Gastroesophageal sphincter (tissue), 4 donors: ENCODE data around the gene TGFBR3. TPM values are rescaled to one million over a fixed set of nuclear protein-coding genes. Genes with fewer than 3 reads are reported as not detected.
A peak's percentile ranks its signal among the peaks of the same experiment; 100 is the strongest.

Experiments
- ATAC-seq: fragments of 150-250 bp; one replicate; pipeline ENCODE4 v1.9.1; 2016; ENCODE audit warnings: mild to moderate bottlenecking, moderate library complexity
- H3K27ac ChIP-seq, 4 donors: fragments of 200-600 bp; sonication (generic) in 3 of 4; 1 replicate in 3 of 4; 2 replicates in 1 of 4; pipeline ENCODE4 v1.5.1; 2016 to 2019
- H3K27me3 ChIP-seq: fragments of 200-600 bp; sonication (generic); one replicate; pipeline ENCODE4 v1.5.1; 2019
- H3K36me3 ChIP-seq, 2 donors: fragments of 200-600 bp; sonication (generic); one replicate each; pipeline ENCODE4 v1.5.1; 2019; ENCODE audit warnings: control low read depth in 1 of 2
- H3K4me1 ChIP-seq, 3 donors: fragments of 200-600 bp; sonication (generic); 1 replicate in 2 of 3; 2 replicates in 1 of 3; pipeline ENCODE4 v1.5.1; 2016 to 2019; ENCODE audit warnings: control low read depth in 2 of 3
- H3K4me3 ChIP-seq, 2 donors: fragments of 200-600 bp; sonication (generic); one replicate each; pipeline ENCODE4 v1.5.1; 2019; ENCODE audit warnings: mild to moderate bottlenecking in 1 of 2, moderate library complexity in 1 of 2
- H3K9me3 ChIP-seq, 3 donors: fragments of 200-600 bp; sonication (generic); one replicate each; pipeline ENCODE4 v1.5.1; 2017 to 2019; ENCODE audit warnings: control low read depth in 2 of 3
- CTCF ChIP-seq, 4 experiments: fragments of 200-600 bp in 2 of 4; fragments of 450-650 bp in 2 of 4; sonication (generic) in 1 of 4; IDR thresholded peaks; one replicate each; pipeline ENCODE4 v1.5.1; 2017 to 2019; ENCODE audit warnings: antibody characterized with exemption in 4 of 4, mild to moderate bottlenecking in 2 of 4, moderate library complexity in 2 of 4
- EP300 ChIP-seq: sonication (generic); formaldehyde crosslinking; IDR thresholded peaks from one replicate; pipeline ENCODE4 v1.6.1; 2017; ENCODE audit warnings: antibody characterized with exemption, mild to moderate bottlenecking
- POLR2A ChIP-seq, 2 donors: fragments of 450-650 bp; IDR thresholded peaks; one replicate each; pipeline ENCODE4 v1.6.1; 2017; ENCODE audit warnings: antibody characterized with exemption in 2 of 2, mild to moderate bottlenecking in 2 of 2, moderate library complexity in 1 of 2
- POLR2AphosphoS5 ChIP-seq: sonication (generic); formaldehyde crosslinking; IDR thresholded peaks from one replicate; pipeline ENCODE4 v1.6.1; 2017; ENCODE audit warnings: antibody characterized with exemption
- WGBS, 2 donors: methylation state at CpG; one replicate each; pipeline ENCODE4 v1.1.5; 2018; ENCODE audit warnings: low coverage in 1 of 2; 5-methylcytosine and 5-hydroxymethylcytosine counted together
- total RNA-seq, 4 donors: library from RNA; depleted of rRNA; stranded (reverse); fragments of >200 nt; gene quantifications; one replicate each; pipeline ENCODE4 v1.1.0, GENCODE V29; 2016

Gene TGFBR3
- total RNA-seq, 4 donors from 2014 or later = 176 to 315 (median 248) TPM

GRCh38 chr1:91640877-91641526 lies 244.9 kb downstream of the TGFBR3 start:
- ATAC-seq = no peak
- WGBS, 2 donors = 83 to 90% methylated on average over 2 to 4 of the region's 4 CpGs

GRCh38 chr1:91637539-91637994 lies 248.4 kb downstream of the TGFBR3 start:
- Histone ChIP-seq H3K4me1 (no peaks in the 10 kb centered on the region), H3K27ac (peak overlapping the region in 1 of 4 donors; percentile 15), H3K36me3 (no peaks in the 10 kb centered on the region), H3K9me3 (no peaks in the 10 kb centered on the region), H3K4me3 (no peak overlapping the region), H3K27me3 (no peaks in the 10 kb centered on the region)
- TF ChIP-seq CTCF (IDR thresholded peaks at IDR 0.05) = no peak
- no peak for TF ChIP-seq POLR2AphosphoS5
- TF ChIP-seq POLR2A (IDR thresholded peaks at IDR 0.05) = no peak
- no peak for TF ChIP-seq EP300
- 78 to 93% methylated on average over 3 to 5 of the region's 8 CpGs for WGBS, 2 donors
- no peak for ATAC-seq

More at GRCh38 chr1:91640877-91641526, 244.9 kb downstream of the TGFBR3 start:
- TF ChIP-seq POLR2AphosphoS5 = no peak
- Histone ChIP-seq H3K9me3 (no peaks in the 10 kb centered on the region), H3K4me3 (no peak overlapping the region), H3K36me3 (no peaks in the 10 kb centered on the region), H3K27ac (no peak overlapping the region), H3K27me3 (no peaks in the 10 kb centered on the region), H3K4me1 (no peaks in the 10 kb centered on the region)

GRCh38 chr1:91635763-91636162 lies 250.2 kb downstream of the TGFBR3 start:
- TF ChIP-seq POLR2A (IDR thresholded peaks at IDR 0.05) (no peak), EP300 (no peak), POLR2AphosphoS5 (no peak), CTCF (IDR thresholded peaks at IDR 0.05) (no peak)
- H3K4me1 ChIP-seq = no peaks in the 10 kb centered on the region
- H3K4me3 ChIP-seq = no peak overlapping the region
- H3K27ac ChIP-seq = no peak overlapping the region
- no peaks in the 10 kb centered on the region for H3K27me3 ChIP-seq
- no peak for ATAC-seq
- no peaks in the 10 kb centered on the region for H3K36me3 ChIP-seq
- no peaks in the 10 kb centered on the region for H3K9me3 ChIP-seq
- WGBS, 2 donors = 100% methylated on average over 1 of the region's 4 CpGs; no CpG with 5 or more reads in 1 of the 2 donors

DNA sequence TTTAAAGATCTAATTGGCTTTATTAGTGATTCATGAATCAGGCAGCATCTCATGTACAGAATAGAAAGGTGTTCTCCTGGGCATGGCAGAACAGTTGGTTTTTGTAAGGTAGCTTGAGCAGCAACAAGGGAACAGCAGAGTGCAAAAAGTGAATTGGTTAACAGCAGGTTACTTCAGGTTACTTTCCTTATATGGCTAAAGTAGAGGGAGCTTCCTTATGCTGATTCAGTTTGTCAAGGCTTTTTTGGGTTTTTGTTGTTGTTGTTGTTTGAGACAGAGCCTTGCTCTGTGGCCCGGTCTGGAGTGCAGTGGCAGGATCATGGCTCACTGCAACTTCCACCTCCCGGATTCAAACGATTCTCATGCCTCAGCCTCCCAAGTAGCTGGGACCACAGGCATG lies 252.5 kb downstream of the TGFBR3 start:
- Histone ChIP-seq H3K27ac (no peak overlapping the region), H3K36me3 (no peaks in the 10 kb centered on the region), H3K4me3 (no peak overlapping the region), H3K4me1 (no peaks in the 10 kb centered on the region), H3K9me3 (no peaks in the 10 kb centered on the region), H3K27me3 (no peaks in the 10 kb centered on the region)
- no peak for TF ChIP-seq EP300
- TF ChIP-seq POLR2A (IDR thresholded peaks at IDR 0.05) = no peak
- no peak for TF ChIP-seq POLR2AphosphoS5
- no peak for TF ChIP-seq CTCF (IDR thresholded peaks at IDR 0.05)
- WGBS, 2 donors = 89% methylated on average over 3 of the region's 3 CpGs; no CpG with 5 or more reads in 1 of the 2 donors
- ATAC-seq = no peak

- TF ChIP-seq POLR2AphosphoS5 = no peak
- no peak for TF ChIP-seq CTCF (IDR thresholded peaks at IDR 0.05)
- no peak for TF ChIP-seq EP300
- no peak for TF ChIP-seq POLR2A (IDR thresholded peaks at IDR 0.05)
- H3K9me3 ChIP-seq = no peaks in the 10 kb centered on the region
- WGBS, 2 donors = 77 to 94% methylated on average over 3 to 4 of the region's 4 CpGs
- no peaks in the 10 kb centered on the region for H3K4me1 ChIP-seq
- H3K4me3 ChIP-seq = no peak overlapping the region
- H3K27me3 ChIP-seq = no peaks in the 10 kb centered on the region
- no peak for ATAC-seq
- H3K27ac ChIP-seq = no peak overlapping the region
- H3K36me3 ChIP-seq = no peaks in the 10 kb centered on the region
These were observed 254.1 kb downstream of the TGFBR3 start for GRCh38 chr1:91631718-91632330.
